GM06990 (cell line): ENCODE measurements around the gene CCSER2.
A peak's percentile ranks its signal among the peaks of the same experiment; 100 is the strongest.

Experiments
- DNase-seq: peaks from one replicate; pipeline ENCODE4 v3.0.0-alpha.2; 2011; ENCODE audit not compliant: insufficient read length; ENCODE audit errors: extremely low read depth
- H3K27me3 ChIP-seq: replicated peaks from 2 replicates; pipeline ENCODE4 v1.6.0; 2011; ENCODE audit warnings: low read length; ENCODE audit not compliant: control insufficient read depth, insufficient read depth
- H3K36me3 ChIP-seq: 2 replicates; pipeline ENCODE4 v1.5.1; 2011; ENCODE audit warnings: low read length; ENCODE audit not compliant: control insufficient read depth, insufficient read depth
- H3K4me3 ChIP-seq: replicated peaks from 2 replicates; pipeline ENCODE4 v1.5.1; 2011; ENCODE audit warnings: low read depth, mild to moderate bottlenecking, control low read depth, low read length
- TF ChIP-seq, protein P1 (sequence below): IDR thresholded peaks from 2 replicates; pipeline ENCODE4 v1.5.1; 2011; ENCODE audit warnings: low read length, control low read depth, mild to moderate bottlenecking, inconsistent platforms; ENCODE audit not compliant: insufficient read depth, poor library complexity, severe bottlenecking

Gene CCSER2

DNA sequence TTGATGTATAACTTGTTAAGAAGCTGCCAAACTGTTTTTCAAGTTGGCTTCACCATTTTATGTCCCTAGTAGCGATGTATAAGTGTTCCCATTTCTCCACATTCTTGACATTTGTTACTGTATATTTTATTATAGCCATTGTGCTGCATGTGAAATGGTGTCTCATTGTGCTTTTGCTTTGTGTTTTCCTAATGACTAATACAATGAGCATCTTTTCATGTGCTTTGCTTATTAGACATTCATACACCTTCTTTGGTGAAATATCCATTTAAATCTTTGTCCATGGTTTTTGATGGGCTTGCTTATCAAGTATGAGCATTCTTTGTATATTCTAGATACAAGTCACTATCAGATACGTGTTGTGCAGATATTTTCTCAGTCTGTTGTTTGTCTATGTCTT lies 203.0 kb downstream of the CCSER2 start:
- DNase-seq, result no peak
- Histone ChIP-seq H3K4me3 (no peak overlapping the region), H3K36me3 (no peaks in the 10 kb centered on the region), H3K27me3 (no peaks in the 10 kb centered on the region)
- TF ChIP-seq, protein P1, sequence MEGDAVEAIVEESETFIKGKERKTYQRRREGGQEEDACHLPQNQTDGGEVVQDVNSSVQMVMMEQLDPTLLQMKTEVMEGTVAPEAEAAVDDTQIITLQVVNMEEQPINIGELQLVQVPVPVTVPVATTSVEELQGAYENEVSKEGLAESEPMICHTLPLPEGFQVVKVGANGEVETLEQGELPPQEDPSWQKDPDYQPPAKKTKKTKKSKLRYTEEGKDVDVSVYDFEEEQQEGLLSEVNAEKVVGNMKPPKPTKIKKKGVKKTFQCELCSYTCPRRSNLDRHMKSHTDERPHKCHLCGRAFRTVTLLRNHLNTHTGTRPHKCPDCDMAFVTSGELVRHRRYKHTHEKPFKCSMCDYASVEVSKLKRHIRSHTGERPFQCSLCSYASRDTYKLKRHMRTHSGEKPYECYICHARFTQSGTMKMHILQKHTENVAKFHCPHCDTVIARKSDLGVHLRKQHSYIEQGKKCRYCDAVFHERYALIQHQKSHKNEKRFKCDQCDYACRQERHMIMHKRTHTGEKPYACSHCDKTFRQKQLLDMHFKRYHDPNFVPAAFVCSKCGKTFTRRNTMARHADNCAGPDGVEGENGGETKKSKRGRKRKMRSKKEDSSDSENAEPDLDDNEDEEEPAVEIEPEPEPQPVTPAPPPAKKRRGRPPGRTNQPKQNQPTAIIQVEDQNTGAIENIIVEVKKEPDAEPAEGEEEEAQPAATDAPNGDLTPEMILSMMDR, result no peak

DNA sequence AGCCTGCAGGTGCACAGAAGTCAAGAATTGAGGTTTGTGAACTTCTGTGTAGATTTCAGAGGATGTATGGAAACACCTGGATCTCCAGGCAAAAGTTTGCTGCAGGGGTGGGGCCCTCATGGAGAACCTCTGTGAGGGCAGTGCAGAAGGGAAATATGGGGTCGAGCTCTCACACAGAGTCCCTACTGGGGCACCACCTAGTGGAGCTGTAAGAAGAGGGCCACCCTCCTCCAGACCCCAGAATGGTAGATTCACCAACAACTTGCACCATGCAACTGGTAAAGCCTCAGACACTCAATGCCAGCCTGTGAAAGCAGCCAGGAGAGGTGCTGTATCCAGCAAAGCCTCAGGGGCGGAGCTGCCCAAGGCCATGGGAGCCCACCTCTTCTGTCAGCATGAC lies 205.8 kb downstream of the CCSER2 start:
- no peak overlapping the region for H3K4me3 ChIP-seq
- H3K27me3 ChIP-seq, result no peaks in the 10 kb centered on the region; the same call in 1 of the 2 replicates
- TF ChIP-seq, protein P1, result peak; percentile 33
- no peak for DNase-seq
- H3K36me3 ChIP-seq, result no peaks in the 10 kb centered on the region

DNA sequence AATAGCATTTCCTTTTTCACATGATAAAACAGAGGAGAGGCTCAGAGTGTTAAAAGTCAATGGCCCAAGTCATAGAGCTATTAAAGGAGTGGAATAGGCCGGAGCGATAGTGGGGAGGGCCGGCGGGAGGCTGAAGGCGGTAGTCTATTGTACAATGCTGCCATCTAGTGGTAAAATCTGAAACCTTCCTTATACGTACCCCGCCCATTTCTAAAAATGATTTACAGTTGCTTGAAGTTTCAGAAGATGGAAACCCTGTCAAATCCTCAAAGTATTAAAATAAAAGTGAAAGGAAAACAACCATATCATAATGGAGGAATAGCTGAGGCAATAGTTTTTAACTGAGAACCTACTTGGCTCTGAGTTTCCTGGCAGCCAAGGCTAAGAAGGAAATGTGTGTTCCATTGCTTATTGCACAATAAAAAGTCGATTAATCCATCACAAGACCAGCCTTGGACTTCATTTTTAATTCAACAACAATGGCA lies 209.1 kb downstream of the CCSER2 start:
- TF ChIP-seq, protein P1, result peak; percentile 59
- Histone ChIP-seq H3K36me3 (no peaks in the 10 kb centered on the region), H3K27me3 (peaks cover 1% of the 10 kb centered on the region; the same call in 1 of the 2 replicates), H3K4me3 (no peak overlapping the region)
- peak; percentile 25 for DNase-seq

DNA sequence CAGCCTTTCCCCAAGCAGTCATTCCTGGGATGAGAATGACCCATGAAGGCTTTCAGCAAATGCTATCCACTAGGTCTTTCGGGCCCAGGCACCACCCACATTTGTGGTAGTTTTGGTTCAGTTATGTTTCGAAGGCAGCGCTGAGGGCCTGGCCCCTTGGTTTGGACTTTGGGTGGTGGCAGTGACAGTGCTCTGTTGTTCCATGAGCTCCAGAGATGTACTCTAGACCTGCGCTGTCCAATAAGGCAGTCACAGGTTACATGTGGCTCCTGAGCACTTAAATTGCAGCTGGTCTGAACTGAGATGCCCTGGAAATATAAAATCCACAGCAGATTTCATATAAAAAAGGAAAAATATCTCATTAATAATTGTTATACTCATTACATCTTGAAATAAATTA lies 209.6 kb downstream of the CCSER2 start:
- no peaks in the 10 kb centered on the region for H3K36me3 ChIP-seq
- no peak for DNase-seq
- H3K4me3 ChIP-seq, result no peak overlapping the region
- TF ChIP-seq, protein P1, result no peak
- peaks cover 1% of the 10 kb centered on the region; the same call in 1 of the 2 replicates for H3K27me3 ChIP-seq

DNA sequence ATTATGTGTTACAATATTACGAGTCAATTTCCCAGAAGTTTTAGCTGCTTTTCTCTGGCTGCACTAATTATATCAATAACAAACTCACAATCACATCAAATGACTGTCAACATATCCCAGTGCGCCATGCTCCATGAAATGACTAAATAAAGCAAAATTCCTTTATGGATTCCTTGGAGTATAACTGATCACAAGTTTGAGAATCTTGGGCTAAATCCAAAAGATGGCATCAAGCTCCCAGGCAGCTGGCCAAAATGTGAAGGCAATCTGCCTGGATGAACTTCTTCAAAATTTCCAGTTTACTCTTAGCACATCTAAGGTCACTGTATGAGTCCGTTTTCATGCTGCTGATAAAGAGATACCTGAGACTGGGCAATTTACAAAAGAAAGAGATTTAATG lies 210.8 kb downstream of the CCSER2 start:
- Histone ChIP-seq H3K4me3 (no peak overlapping the region), H3K27me3 (peaks cover 1% of the 10 kb centered on the region; the same call in 1 of the 2 replicates), H3K36me3 (no peaks in the 10 kb centered on the region)
- TF ChIP-seq, protein P1, result no peak
- no peak for DNase-seq
